ENCODE measurements around the gene SPDYE6.
A peak's percentile ranks its signal among the peaks of the same experiment; 100 is the strongest.
"Not testable (repeated sequence)": the region's sequence is repeated elsewhere in the genome, so short reads cannot be mapped to it uniquely, and the experiment has no call there.

Gene SPDYE6

GRCh38 chr7:102318482-102318971 is 37.7 kb downstream of the SPDYE6 start:
- DNase-seq (ENCODE audit: low read depth, low spot score) = peak; percentile 31

GRCh38 chr7:102317231-102318059 is 38.8 kb downstream of the SPDYE6 start:
- no peak for DNase-seq (ENCODE audit: low read depth, low spot score)

GRCh38 chr7:102313997-102314780 is 42.1 kb downstream of the SPDYE6 start:
- no peak for DNase-seq (ENCODE audit: low read depth, low spot score)

DNA sequence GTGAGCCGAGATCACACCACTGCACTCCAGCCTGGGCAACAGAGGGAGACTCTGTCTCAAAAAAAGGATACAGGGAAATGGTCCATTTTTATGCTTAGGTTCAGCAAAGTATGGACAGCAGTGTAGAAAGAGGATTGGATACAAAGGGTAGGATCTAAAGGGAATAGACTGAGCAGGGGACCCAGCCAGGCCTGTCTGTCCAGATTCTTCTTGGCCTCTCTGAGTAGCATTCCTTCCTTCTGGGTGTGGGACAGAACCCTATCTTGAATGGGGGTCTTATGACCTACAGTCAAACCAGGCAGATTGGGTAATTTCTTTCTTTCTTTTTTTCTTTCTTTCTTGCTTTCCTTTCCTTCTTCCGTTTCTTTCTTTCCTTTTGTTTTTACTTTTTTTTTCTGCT is 43.9 kb downstream of the SPDYE6 start:
- no peak for DNase-seq (ENCODE audit: low read depth, low spot score)

DNA sequence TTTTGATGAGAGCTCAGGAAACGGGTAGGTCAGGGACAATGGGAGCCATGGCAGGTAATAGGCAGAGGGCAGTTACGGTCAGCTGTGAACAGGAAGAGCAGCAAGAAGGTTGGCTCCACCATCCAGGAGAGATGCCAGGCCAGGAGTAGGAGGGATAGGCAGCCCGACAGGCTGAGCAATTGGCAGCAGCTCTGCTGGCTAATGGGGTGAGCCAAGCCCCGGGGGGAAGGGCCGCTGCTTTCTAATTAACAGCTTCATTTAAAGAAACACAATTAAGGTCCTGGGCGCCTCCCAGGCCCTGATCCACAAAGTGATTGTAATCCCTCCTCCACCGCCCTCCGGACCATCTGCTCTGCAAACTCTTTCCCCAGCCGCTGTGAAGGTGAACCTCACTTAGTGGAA is 45.8 kb downstream of the SPDYE6 start:
- DNase-seq (ENCODE audit: low read depth, low spot score) = no peak

GRCh38 chr7:102306916-102307677 is 49.1 kb downstream of the SPDYE6 start:
- DNase-seq (ENCODE audit: low read depth, low spot score) = peak; percentile 88

DNA sequence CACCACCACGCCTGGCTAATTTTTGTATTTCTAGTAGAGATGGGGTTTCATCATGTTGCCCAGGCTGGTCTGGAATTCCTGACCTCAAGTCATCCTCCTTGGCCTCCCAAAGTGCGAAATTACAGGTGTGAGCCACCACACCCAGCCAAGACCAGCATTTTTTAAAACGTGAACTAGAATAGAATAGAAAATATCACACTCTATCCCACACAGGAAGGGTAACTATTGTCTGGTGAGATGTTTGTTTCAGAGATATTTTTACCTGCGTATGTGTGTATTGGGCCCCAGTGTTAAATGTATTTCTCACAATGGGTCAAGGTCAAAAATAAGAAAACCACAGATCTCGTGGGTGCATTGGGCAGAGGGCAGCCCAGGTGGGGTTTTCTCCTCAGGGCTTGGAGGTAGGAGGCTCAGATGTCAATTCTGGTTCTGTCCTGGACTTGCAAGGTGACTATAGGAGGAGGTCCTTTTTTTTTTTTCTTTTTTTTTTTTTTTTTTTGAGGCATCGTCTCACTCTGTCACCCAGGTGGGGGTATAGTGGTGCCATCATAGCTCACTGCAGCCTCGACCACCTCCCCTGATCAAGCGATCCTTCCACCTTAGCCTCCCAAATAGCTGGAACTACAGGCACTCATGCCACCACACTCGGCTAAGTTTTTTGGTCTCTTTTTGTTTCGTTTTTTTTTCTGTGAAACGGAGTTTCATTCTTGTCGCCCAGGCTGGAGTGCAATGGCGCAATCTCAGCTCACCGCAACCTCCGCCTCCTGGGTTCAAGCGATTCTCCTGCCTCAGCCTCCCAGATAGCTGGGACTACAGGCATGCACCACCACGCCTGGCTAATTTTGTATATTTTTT is 50.6 kb downstream of the SPDYE6 start:
- DNase-seq (ENCODE audit: low read depth, low spot score) = no peak

DNA sequence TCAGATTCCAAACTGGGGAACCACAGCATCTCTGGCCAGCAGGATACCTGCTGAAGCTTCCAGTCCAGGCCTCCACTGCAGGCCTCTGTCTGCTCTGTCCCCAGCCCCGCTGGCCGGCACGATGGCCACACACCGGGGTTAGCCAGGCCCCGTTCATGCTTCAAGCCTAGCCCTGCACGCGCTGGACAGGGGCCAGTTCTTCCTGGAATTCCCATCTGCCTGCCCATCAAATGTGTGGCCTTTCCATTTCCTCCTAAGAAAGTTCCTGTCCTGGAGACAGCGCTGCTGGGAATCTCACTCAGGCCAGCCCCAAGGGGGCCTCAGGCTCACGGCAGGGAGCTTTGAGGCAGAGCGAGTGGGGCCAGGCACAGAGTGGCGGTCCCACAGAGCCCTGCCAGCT is 51.6 kb downstream of the SPDYE6 start:
- peak; percentile 31 for DNase-seq (ENCODE audit: low read depth, low spot score)

DNA sequence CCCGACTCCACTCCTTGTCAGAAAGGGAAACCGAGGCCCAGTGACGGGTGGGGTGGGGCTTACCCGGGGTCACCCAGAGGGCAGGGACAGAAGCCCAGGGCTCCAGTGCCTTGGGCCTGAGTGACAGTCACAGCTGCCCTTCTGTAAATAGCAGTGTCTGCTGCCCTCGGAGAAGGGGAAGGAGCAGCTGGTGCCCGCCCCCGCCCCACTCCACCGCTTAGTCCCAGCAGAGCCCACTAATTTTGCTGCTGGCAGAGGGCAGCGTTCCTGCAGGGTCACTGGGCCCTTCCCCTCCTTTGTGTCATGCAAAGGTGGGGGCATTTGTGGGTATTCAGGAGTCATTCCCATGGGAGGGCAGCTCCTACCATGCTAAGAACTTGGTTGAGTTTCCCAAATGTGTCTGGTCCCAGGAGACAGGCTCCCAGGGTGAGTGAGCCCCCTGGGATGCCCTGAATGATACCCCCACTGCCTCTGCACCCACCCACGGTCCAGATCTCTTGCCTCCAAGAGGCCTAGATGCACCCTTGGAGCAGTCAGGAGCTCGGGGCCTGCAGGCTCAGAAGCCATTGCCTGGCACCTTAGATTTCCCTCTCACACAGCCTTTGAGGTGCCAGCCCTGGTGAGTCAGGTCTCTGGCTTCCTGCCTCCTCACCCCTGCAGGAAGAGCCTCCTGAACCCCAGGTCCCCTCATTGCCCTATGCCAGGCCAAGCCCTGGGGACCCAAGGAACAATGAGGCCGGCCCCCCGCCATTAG is 52.4 kb downstream of the SPDYE6 start:
- no peak for DNase-seq (ENCODE audit: low read depth, low spot score)

DNA sequence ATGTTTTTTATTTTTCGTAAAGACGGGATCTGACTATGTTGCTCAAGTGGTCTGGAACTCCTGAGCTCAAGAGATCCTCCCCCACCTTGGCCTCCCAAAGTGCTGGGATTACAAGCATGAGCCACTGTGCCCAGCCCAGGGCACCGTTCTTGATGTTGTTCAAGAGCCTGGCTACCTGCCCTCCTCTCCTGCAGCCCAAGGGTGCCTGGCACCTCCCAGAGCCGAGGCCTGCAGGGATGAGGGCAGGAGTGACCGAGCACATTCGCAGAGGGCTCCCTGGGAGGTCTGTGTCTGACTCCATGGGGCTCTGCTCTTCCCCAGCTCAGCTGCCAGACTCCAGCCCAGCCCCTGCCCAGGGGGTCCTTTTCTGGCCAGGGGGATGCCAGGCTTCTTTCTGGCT is 54.2 kb downstream of the SPDYE6 start:
- no peak for DNase-seq (ENCODE audit: low read depth, low spot score)

DNA sequence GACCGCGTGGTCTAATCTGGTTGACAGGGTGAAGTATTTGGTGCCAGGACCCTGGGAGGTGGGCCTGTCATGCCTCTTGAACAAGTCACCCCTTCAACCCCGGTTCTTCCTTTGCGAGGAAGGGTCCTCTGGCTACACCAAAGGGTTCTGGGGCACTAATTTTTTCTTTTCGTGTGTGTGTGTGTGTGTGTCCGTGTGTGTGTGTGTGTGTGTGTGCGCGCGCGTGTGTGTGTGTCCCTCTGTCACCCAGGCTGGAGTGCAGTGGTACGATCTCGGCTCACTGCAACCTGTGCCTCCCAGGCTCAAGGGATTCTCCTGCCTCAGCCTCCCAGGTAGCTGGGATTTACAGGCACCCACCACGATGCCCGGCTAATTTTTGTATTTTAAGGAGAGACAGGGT is 54.9 kb downstream of the SPDYE6 start:
- DNase-seq (ENCODE audit: low read depth, low spot score) = not testable (repeated sequence)

DNA sequence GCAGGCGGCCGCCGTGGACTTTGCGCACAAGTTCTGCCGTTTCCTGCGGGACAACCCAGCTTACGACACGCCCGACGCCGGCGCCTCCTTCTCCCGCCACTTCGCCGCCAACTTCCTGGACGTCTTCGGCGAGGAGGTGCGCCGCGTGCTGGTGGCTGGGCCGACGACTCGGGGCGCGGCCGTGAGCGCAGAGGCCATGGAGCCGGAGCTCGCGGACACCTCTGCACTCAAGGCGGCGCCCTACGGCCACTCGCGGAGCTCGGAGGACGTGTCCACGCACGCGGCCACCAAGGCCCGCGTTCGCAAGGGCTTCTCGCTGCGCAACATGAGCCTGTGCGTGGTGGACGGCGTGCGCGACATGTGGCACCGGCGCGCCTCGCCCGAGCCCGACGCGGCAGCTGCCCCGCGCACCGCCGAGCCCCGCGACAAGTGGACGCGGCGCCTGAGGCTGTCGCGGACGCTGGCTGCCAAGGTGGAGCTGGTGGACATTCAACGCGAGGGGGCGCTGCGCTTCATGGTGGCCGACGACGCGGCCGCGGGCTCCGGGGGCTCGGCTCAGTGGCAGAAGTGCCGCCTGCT is 55.5 kb downstream of the SPDYE6 start:
- DNase-seq (ENCODE audit: low read depth, low spot score) = no peak

- no peak for DNase-seq (ENCODE audit: low read depth, low spot score)
These were observed 58.6 kb downstream of the SPDYE6 start for GRCh38 chr7:102297487-102298218.

GRCh38 chr7:102296514-102296913 is 59.7 kb downstream of the SPDYE6 start:
- DNase-seq (ENCODE audit: low read depth, low spot score) = no peak

GRCh38 chr7:102296179-102296438 is 60.1 kb downstream of the SPDYE6 start:
- no peak for DNase-seq (ENCODE audit: low read depth, low spot score)
